Measurements from ENCODE around the gene HOXA5.

The HOXA5 gene

GRCh38 chr7:27142580-27143022 lies 880 bp downstream of the HOXA5 start:
- Mint-ChIP-seq H3K4me3 (peak overlapping the region; percentile 51), H3K4me1 (ENCODE audit: low read depth) (no peaks in the 10 kb centered on the region), H3K36me3 (no peaks in the 10 kb centered on the region), H3K27me3 (peaks cover 35% of the 10 kb centered on the region), H3K9me3 (ENCODE audit: low read depth) (no peaks in the 10 kb centered on the region), H3K27ac (no peak overlapping the region)

GRCh38 chr7:27141923-27142579 lies 1.4 kb downstream of the HOXA5 start:
- H3K4me1 Mint-ChIP-seq (ENCODE audit: low read depth): no peaks in the 10 kb centered on the region
- H3K27me3 Mint-ChIP-seq: peaks cover 32% of the 10 kb centered on the region
- no peaks in the 10 kb centered on the region for H3K9me3 Mint-ChIP-seq (ENCODE audit: low read depth)
- no peak overlapping the region for H3K27ac Mint-ChIP-seq
- no peak overlapping the region for H3K4me3 Mint-ChIP-seq
- H3K36me3 Mint-ChIP-seq: no peaks in the 10 kb centered on the region

- H3K27me3 Mint-ChIP-seq: peaks cover 28% of the 10 kb centered on the region
- H3K36me3 Mint-ChIP-seq: no peaks in the 10 kb centered on the region
- H3K27ac Mint-ChIP-seq: no peak overlapping the region
- no peak overlapping the region for H3K4me3 Mint-ChIP-seq
- no peaks in the 10 kb centered on the region for H3K4me1 Mint-ChIP-seq (ENCODE audit: low read depth)
- H3K9me3 Mint-ChIP-seq (ENCODE audit: low read depth): no peaks in the 10 kb centered on the region
Observed at GRCh38 chr7:27141137-27141922, 2.2 kb downstream of the HOXA5 start.

- no peak overlapping the region for H3K27ac Mint-ChIP-seq
- H3K4me3 Mint-ChIP-seq: no peak overlapping the region
- H3K9me3 Mint-ChIP-seq (ENCODE audit: low read depth): no peaks in the 10 kb centered on the region
- peaks cover 27% of the 10 kb centered on the region for H3K27me3 Mint-ChIP-seq
- no peaks in the 10 kb centered on the region for H3K36me3 Mint-ChIP-seq
- H3K4me1 Mint-ChIP-seq (ENCODE audit: low read depth): peaks cover 1% of the 10 kb centered on the region
Observed at GRCh38 chr7:27140126-27140857, 3.2 kb downstream of the HOXA5 start.

- peaks cover 34% of the 10 kb centered on the region for H3K27me3 Mint-ChIP-seq
- no peak overlapping the region for H3K27ac Mint-ChIP-seq
- no peak overlapping the region for H3K4me3 Mint-ChIP-seq
- peaks cover 9% of the 10 kb centered on the region for H3K4me1 Mint-ChIP-seq (ENCODE audit: low read depth)
- no peaks in the 10 kb centered on the region for H3K36me3 Mint-ChIP-seq
- H3K9me3 Mint-ChIP-seq (ENCODE audit: low read depth): no peaks in the 10 kb centered on the region
Observed at GRCh38 chr7:27139334-27140125, 4.0 kb downstream of the HOXA5 start.

- Mint-ChIP-seq H3K4me3 (no peak overlapping the region), H3K4me1 (ENCODE audit: low read depth) (peaks cover 15% of the 10 kb centered on the region), H3K27me3 (peaks cover 35% of the 10 kb centered on the region), H3K27ac (no peak overlapping the region), H3K36me3 (no peaks in the 10 kb centered on the region), H3K9me3 (ENCODE audit: low read depth) (no peaks in the 10 kb centered on the region)
Observed at GRCh38 chr7:27138985-27139333, 4.5 kb downstream of the HOXA5 start.

GRCh38 chr7:27138472-27138871 lies 5.0 kb downstream of the HOXA5 start:
- H3K4me1 Mint-ChIP-seq (ENCODE audit: low read depth): peaks cover 17% of the 10 kb centered on the region
- H3K27ac Mint-ChIP-seq: no peak overlapping the region
- no peak overlapping the region for H3K4me3 Mint-ChIP-seq
- peaks cover 38% of the 10 kb centered on the region for H3K27me3 Mint-ChIP-seq
- no peaks in the 10 kb centered on the region for H3K36me3 Mint-ChIP-seq
- no peaks in the 10 kb centered on the region for H3K9me3 Mint-ChIP-seq (ENCODE audit: low read depth)

GRCh38 chr7:27137640-27138315 lies 5.7 kb downstream of the HOXA5 start:
- Mint-ChIP-seq H3K4me3 (no peak overlapping the region), H3K4me1 (ENCODE audit: low read depth) (peaks cover 17% of the 10 kb centered on the region), H3K27ac (no peak overlapping the region), H3K9me3 (ENCODE audit: low read depth) (no peaks in the 10 kb centered on the region), H3K36me3 (no peaks in the 10 kb centered on the region), H3K27me3 (peaks cover 41% of the 10 kb centered on the region)

- no peaks in the 10 kb centered on the region for H3K36me3 Mint-ChIP-seq
- H3K4me1 Mint-ChIP-seq (ENCODE audit: low read depth): peaks cover 17% of the 10 kb centered on the region
- H3K27ac Mint-ChIP-seq: no peak overlapping the region
- no peak overlapping the region for H3K4me3 Mint-ChIP-seq
- H3K27me3 Mint-ChIP-seq: peaks cover 33% of the 10 kb centered on the region
- no peaks in the 10 kb centered on the region for H3K9me3 Mint-ChIP-seq (ENCODE audit: low read depth)
Observed at GRCh38 chr7:27134392-27134791, 9.1 kb downstream of the HOXA5 start.

GRCh38 chr7:27133409-27134231 lies 9.9 kb downstream of the HOXA5 start:
- H3K27ac Mint-ChIP-seq: peak overlapping the region; percentile 6
- H3K4me1 Mint-ChIP-seq (ENCODE audit: low read depth): peaks cover 17% of the 10 kb centered on the region
- peaks cover 32% of the 10 kb centered on the region for H3K27me3 Mint-ChIP-seq
- H3K9me3 Mint-ChIP-seq (ENCODE audit: low read depth): no peaks in the 10 kb centered on the region
- H3K4me3 Mint-ChIP-seq: no peak overlapping the region
- no peaks in the 10 kb centered on the region for H3K36me3 Mint-ChIP-seq

GRCh38 chr7:27132978-27133377 lies 10.5 kb downstream of the HOXA5 start:
- H3K27me3 Mint-ChIP-seq: peaks cover 32% of the 10 kb centered on the region
- H3K4me3 Mint-ChIP-seq: no peak overlapping the region
- no peaks in the 10 kb centered on the region for H3K36me3 Mint-ChIP-seq
- H3K27ac Mint-ChIP-seq: no peak overlapping the region
- H3K9me3 Mint-ChIP-seq (ENCODE audit: low read depth): no peaks in the 10 kb centered on the region
- peaks cover 17% of the 10 kb centered on the region for H3K4me1 Mint-ChIP-seq (ENCODE audit: low read depth)

GRCh38 chr7:27132214-27132613 lies 11.3 kb downstream of the HOXA5 start:
- H3K27ac Mint-ChIP-seq: no peak overlapping the region
- H3K27me3 Mint-ChIP-seq: peaks cover 30% of the 10 kb centered on the region
- no peaks in the 10 kb centered on the region for H3K9me3 Mint-ChIP-seq (ENCODE audit: low read depth)
- peaks cover 17% of the 10 kb centered on the region for H3K4me1 Mint-ChIP-seq (ENCODE audit: low read depth)
- no peaks in the 10 kb centered on the region for H3K36me3 Mint-ChIP-seq
- H3K4me3 Mint-ChIP-seq: no peak overlapping the region

GRCh38 chr7:27131390-27131819 lies 12.1 kb downstream of the HOXA5 start:
- H3K4me3 Mint-ChIP-seq: peak overlapping the region; percentile 37
- H3K4me1 Mint-ChIP-seq (ENCODE audit: low read depth): peaks cover 17% of the 10 kb centered on the region
- no peaks in the 10 kb centered on the region for H3K36me3 Mint-ChIP-seq
- H3K27ac Mint-ChIP-seq: no peak overlapping the region
- H3K9me3 Mint-ChIP-seq (ENCODE audit: low read depth): no peaks in the 10 kb centered on the region
- H3K27me3 Mint-ChIP-seq: peaks cover 30% of the 10 kb centered on the region

Data from activated naive CD8-positive, alpha-beta T cell (primary cell).